HepG2 (cell line): ENCODE measurements around the gene UBQLN1. TPM values are rescaled to one million over a fixed set of nuclear protein-coding genes. Genes with fewer than 3 reads are reported as not detected.

Source experiments
- AKAP8 ChIP-seq: sonication (generic); formaldehyde crosslinking; IDR thresholded peaks from 2 replicates; pipeline ENCODE4 v1.5.1; 2020; ENCODE audit warnings: mild to moderate bottlenecking, missing genetic modification reagents
- CEBPB ChIP-seq: IDR thresholded peaks from 2 replicates; pipeline ENCODE4 v1.6.1; 2011; ENCODE audit warnings: low read depth, low read length, improper control_type of control experiment, borderline replicate concordance
- CTCF ChIP-seq: sonication (generic); formaldehyde crosslinking; IDR thresholded peaks from 2 replicates; pipeline ENCODE4 v1.5.0; 2020; ENCODE audit warnings: mild to moderate bottlenecking, missing genetic modification reagents, moderate library complexity
- EEA1 ChIP-seq: sonication (generic); formaldehyde crosslinking; IDR thresholded peaks from 2 replicates; pipeline ENCODE4 v1.5.1; 2020; ENCODE audit warnings: mild to moderate bottlenecking, missing genetic modification reagents, borderline replicate concordance
- IKZF4 ChIP-seq: sonication (generic); formaldehyde crosslinking; IDR thresholded peaks from 2 replicates; pipeline ENCODE4 v1.5.1; 2020; ENCODE audit warnings: borderline replicate concordance, mild to moderate bottlenecking, low read depth, missing genetic modification reagents; ENCODE audit errors: not compliant biosample characterization
- IRF2 ChIP-seq: IDR thresholded peaks from 2 replicates; pipeline ENCODE4 v1.6.1; 2018; ENCODE audit warnings: missing genetic modification reagents, missing compliant biosample characterization
- IRF9 ChIP-seq: sonication (generic); formaldehyde crosslinking; IDR thresholded peaks from 2 replicates; pipeline ENCODE4 v1.8.0; 2022; ENCODE audit warnings: missing genetic modification reagents, mild to moderate bottlenecking, borderline replicate concordance
- JUN ChIP-seq: sonication (generic); formaldehyde crosslinking; IDR thresholded peaks from 2 replicates; pipeline ENCODE4 v1.4.0; 2020; ENCODE audit warnings: mild to moderate bottlenecking, missing genetic modification reagents
- KDM1A ChIP-seq: IDR thresholded peaks from 2 replicates; pipeline ENCODE4 v1.6.1; 2016; ENCODE audit warnings: missing compliant biosample characterization
- KLF11 ChIP-seq: IDR thresholded peaks from 2 replicates; pipeline ENCODE4 v1.6.1; 2016; ENCODE audit warnings: missing compliant biosample characterization
- MAFK ChIP-seq, 2 experiments: IDR thresholded peaks in 1 of 2; conservative IDR thresholded peaks in 1 of 2; 2 replicates each; pipeline ENCODE4 v1.6.1; 2011; ENCODE audit warnings: improper control_type of control experiment in 2 of 2, low read length in 2 of 2
- MIXL1 ChIP-seq: IDR thresholded peaks from 2 replicates; pipeline ENCODE4 v1.6.1; 2016
- MXD4 ChIP-seq: IDR thresholded peaks from 2 replicates; pipeline ENCODE4 v1.6.1; 2016; ENCODE audit warnings: mild to moderate bottlenecking, missing biosample characterization, missing genetic modification reagents
- NCOR1 ChIP-seq: fragments of 200-600 bp; sonication (generic); IDR thresholded peaks from 2 replicates; pipeline ENCODE4 v1.7.0; 2017; ENCODE audit warnings: antibody characterized with exemption, low read length, borderline replicate concordance
- NFIC ChIP-seq: IDR thresholded peaks from 2 replicates; pipeline ENCODE4 v1.6.1; 2012; ENCODE audit warnings: mild to moderate bottlenecking, low read length, inconsistent platforms
- POLR2G ChIP-seq: fragments of 200-400 bp; formaldehyde crosslinking; IDR thresholded peaks from 2 replicates; pipeline ENCODE4 v1.6.1; 2018; ENCODE audit warnings: mild to moderate bottlenecking, low read depth, low read length, moderate library complexity
- REL ChIP-seq: sonication (generic); formaldehyde crosslinking; conservative IDR thresholded peaks from 2 replicates; pipeline ENCODE4 v1.8.0; 2022; ENCODE audit warnings: mild to moderate bottlenecking, missing genetic modification reagents, moderate library complexity
- RNF2 ChIP-seq: fragments of 450-650 bp; conservative IDR thresholded peaks from 2 replicates; pipeline ENCODE4 v1.6.1; 2016; ENCODE audit warnings: low read depth
- YY1 ChIP-seq: IDR thresholded peaks from 2 replicates; pipeline ENCODE4 v1.6.1; 2011; ENCODE audit warnings: low read length, low read depth, moderate library complexity, mild to moderate bottlenecking; ENCODE audit not compliant: insufficient read depth, insufficient replicate concordance
- ZKSCAN8 ChIP-seq: IDR thresholded peaks from 2 replicates; pipeline ENCODE4 v1.6.1; 2016; ENCODE audit warnings: borderline replicate concordance, missing genetic modification reagents, missing compliant biosample characterization
- ZNF12 ChIP-seq: sonication (generic); formaldehyde crosslinking; IDR thresholded peaks from 2 replicates; pipeline ENCODE4 v1.5.0; 2020; ENCODE audit warnings: missing genetic modification reagents
- ZNF260 ChIP-seq: sonication (generic); formaldehyde crosslinking; IDR thresholded peaks from 2 replicates; pipeline ENCODE4 v1.4.0; 2020; ENCODE audit warnings: missing genetic modification reagents, low read depth, mild to moderate bottlenecking, borderline replicate concordance
- ZNF503 ChIP-seq: sonication (generic); formaldehyde crosslinking; IDR thresholded peaks from 2 replicates; pipeline ENCODE4 v1.4.0; 2020; ENCODE audit warnings: missing genetic modification reagents
- ZNF564 ChIP-seq: sonication (generic); formaldehyde crosslinking; IDR thresholded peaks from 2 replicates; pipeline ENCODE4 v1.8.1; 2023; ENCODE audit warnings: mild to moderate bottlenecking, missing genetic modification reagents
- ZNF619 ChIP-seq: sonication (generic); formaldehyde crosslinking; IDR thresholded peaks from 2 replicates; pipeline ENCODE4 v1.4.0; 2020; ENCODE audit warnings: mild to moderate bottlenecking, missing genetic modification reagents
- ZNF746 ChIP-seq: sonication (generic); formaldehyde crosslinking; IDR thresholded peaks from 2 replicates; pipeline ENCODE4 v1.8.0; 2022; ENCODE audit warnings: mild to moderate bottlenecking, missing genetic modification reagents
- ZNF772 ChIP-seq: sonication (generic); formaldehyde crosslinking; IDR thresholded peaks from 2 replicates; pipeline ENCODE4 v1.5.0; 2020; ENCODE audit warnings: mild to moderate bottlenecking, missing genetic modification reagents
- ZNF780A ChIP-seq: sonication (generic); formaldehyde crosslinking; IDR thresholded peaks from 2 replicates; pipeline ENCODE4 v1.8.0; 2022; ENCODE audit warnings: mild to moderate bottlenecking, missing genetic modification reagents, moderate library complexity
- polyA plus RNA-seq, 8 experiments: library from polyadenylated mRNA; depleted of rRNA in 3 of 8; stranded (reverse) in 7 of 8; unstranded in 1 of 8; fragments of >200 nt; fragmentation: Illumina TruSeq in 4 of 8; extraction: Trizol in 4 of 8; gene quantifications; 2 replicates each; pipeline versions ENCODE4 v1.2.1 to v1.2.3, GENCODE V29; 2011 to 2016; ENCODE audit warnings: low read depth in 4 of 8, missing spikeins in 1 of 8, mixed read lengths in 1 of 8; ENCODE audit not compliant: insufficient read depth in 1 of 8
- total RNA-seq, 5 experiments: library from RNA; depleted of rRNA; stranded (reverse); fragments of >200 nt; fragmentation: Illumina TruSeq; extraction: Trizol; gene quantifications; 2 replicates each; pipeline ENCODE4 v1.2.3, GENCODE V29; 2016; ENCODE audit warnings: low read depth in 1 of 5
- TF ChIP-seq, protein P1 (sequence below): IDR thresholded peaks from 2 replicates; pipeline ENCODE4 v1.6.1; 2016

The UBQLN1 gene
- total and polyA plus RNA-seq, 2 of the 13 experiments (the other 11 are each of a cell fraction or from before 2014, with no cell fraction given) = 78.1 to 83.8 TPM

DNA sequence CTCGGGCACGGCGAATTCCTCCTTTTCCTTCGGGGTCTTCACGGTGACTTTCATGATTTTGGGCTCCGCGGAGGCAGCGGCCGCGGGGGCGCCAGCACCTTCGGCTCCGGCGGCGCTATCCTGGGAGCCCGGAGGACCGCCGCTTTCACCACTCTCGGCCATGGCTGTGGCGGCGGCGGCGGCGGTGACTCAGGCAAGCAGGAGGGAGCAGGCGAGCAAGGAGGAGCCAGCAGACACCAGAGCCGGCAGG, 315 bp downstream of the UBQLN1 start (continued):
- TF ChIP-seq CTCF (no peak), IRF2 (no peak), CEBPB (no peak), ZNF12 (CRISPR knock-in tag) (no peak), ZNF260 (CRISPR knock-in tag) (0 out of 2 replicates have a peak, but pooled peaks have one; percentile 68), ZKSCAN8 (CRISPR knock-in tag) (no peak), IRF9 (CRISPR knock-in tag) (no peak), ZNF564 (CRISPR knock-in tag) (no peak), NFIC (no peak), ZNF780A (CRISPR knock-in tag) (no peak), ZNF746 (CRISPR knock-in tag) (no peak; the same call in 1 of the 2 replicates), EEA1 (CRISPR knock-in tag) (no peak), MXD4 (CRISPR knock-in tag) (no peak), YY1 (no peak), ZNF503 (CRISPR knock-in tag) (no peak; the same call in 1 of the 2 replicates), JUN (CRISPR knock-in tag) (no peak), NCOR1 (no peak), RNF2 (no peak), ZNF619 (no peak), KDM1A (CRISPR knock-in tag) (no peak), AKAP8 (CRISPR knock-in tag) (no peak), ZNF772 (CRISPR knock-in tag) (no peak), REL (CRISPR knock-in tag) (0 out of 2 replicates have a peak, but pooled peaks have one; percentile 5), POLR2G (no peak), MIXL1 (CRISPR knock-in tag) (no peak), MAFK (conservative IDR thresholded peaks at IDR 0.05 in 1 of 2, IDR thresholded peaks at IDR 0.05 in 1 of 2; ENCODE audit: low read length in 2 of 2) (no peak), IKZF4 (CRISPR knock-in tag) (no peak), KLF11 (CRISPR knock-in tag) (no peak)
- TF ChIP-seq, protein P1, sequence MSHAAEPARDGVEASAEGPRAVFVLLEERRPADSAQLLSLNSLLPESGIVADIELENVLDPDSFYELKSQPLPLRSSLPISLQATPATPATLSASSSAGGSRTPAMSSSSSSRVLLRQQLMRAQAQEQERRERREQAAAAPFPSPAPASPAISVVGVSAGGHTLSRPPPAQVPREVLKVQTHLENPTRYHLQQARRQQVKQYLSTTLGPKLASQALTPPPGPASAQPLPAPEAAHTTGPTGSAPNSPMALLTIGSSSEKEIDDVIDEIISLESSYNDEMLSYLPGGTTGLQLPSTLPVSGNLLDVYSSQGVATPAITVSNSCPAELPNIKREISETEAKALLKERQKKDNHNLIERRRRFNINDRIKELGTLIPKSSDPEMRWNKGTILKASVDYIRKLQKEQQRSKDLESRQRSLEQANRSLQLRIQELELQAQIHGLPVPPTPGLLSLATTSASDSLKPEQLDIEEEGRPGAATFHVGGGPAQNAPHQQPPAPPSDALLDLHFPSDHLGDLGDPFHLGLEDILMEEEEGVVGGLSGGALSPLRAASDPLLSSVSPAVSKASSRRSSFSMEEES (CRISPR knock-in tag) = no peak
